Effector memory CD4-positive, alpha-beta T cell (primary cell): ENCODE results near the gene RGL1.

Experiments
- DNase-seq, 3 donors: peaks; one replicate each; pipeline ENCODE4 v3.0.0-alpha.2; 2020
- H3K27ac ChIP-seq: 2 replicates; pipeline ENCODE4 v1.7.0; 2013; ENCODE audit warnings: mild to moderate bottlenecking, low read length, moderate library complexity; ENCODE audit not compliant: insufficient read depth, poor library complexity, severe bottlenecking
- H3K27me3 ChIP-seq: replicated peaks from 2 replicates; pipeline ENCODE4 v1.7.0; 2013; ENCODE audit warnings: mild to moderate bottlenecking, low read length; ENCODE audit not compliant: insufficient read depth, control insufficient read depth, poor library complexity, severe bottlenecking
- H3K36me3 ChIP-seq: 2 replicates; pipeline ENCODE4 v1.7.0; 2013; ENCODE audit warnings: mild to moderate bottlenecking, low read length, moderate library complexity; ENCODE audit not compliant: control insufficient read depth, insufficient read depth
- H3K4me1 ChIP-seq: 2 replicates; pipeline ENCODE4 v1.7.0; 2013; ENCODE audit warnings: low read length, mild to moderate bottlenecking; ENCODE audit not compliant: control insufficient read depth, insufficient read depth, poor library complexity, severe bottlenecking
- H3K4me3 ChIP-seq: 2 replicates; pipeline ENCODE4 v1.7.0; 2013; ENCODE audit warnings: low read length, low read depth, mild to moderate bottlenecking; ENCODE audit not compliant: insufficient read depth, poor library complexity, severe bottlenecking
- H3K9me3 ChIP-seq: 2 replicates; pipeline ENCODE4 v1.7.0; 2013; ENCODE audit warnings: mild to moderate bottlenecking, low read length, moderate library complexity; ENCODE audit not compliant: control insufficient read depth

RGL1 gene

DNA sequence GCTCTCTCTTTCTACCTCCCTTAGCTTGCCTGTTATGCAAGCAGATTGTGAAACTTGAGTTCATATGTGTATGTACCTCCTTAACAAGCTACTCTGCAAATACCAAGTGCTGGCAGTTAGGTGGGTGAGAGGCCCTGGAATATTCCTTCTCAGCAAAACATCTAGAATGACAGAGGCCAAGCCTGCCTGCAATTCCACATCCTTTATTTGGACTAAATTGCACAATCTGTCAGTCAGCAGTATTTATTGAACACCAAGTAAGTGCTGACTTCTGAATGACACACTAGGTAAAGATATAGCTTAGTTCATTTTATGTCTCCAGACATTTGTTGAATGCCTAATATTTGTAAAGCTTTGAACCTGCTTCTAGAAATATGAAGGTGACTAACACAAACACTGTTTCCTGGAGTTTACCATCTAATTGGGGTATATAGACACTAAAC lies 87.5 kb downstream of the RGL1 start:
- H3K36me3 ChIP-seq, result no peaks in the 10 kb centered on the region
- no peak for DNase-seq
- H3K4me1 ChIP-seq, result peaks cover 16% of the 10 kb centered on the region
- no peak overlapping the region for H3K27ac ChIP-seq
- H3K9me3 ChIP-seq, result no peaks in the 10 kb centered on the region
- H3K4me3 ChIP-seq, result no peak overlapping the region
- no peaks in the 10 kb centered on the region for H3K27me3 ChIP-seq

GRCh38 chr1:183893561-183894289 lies 88.8 kb downstream of the RGL1 start:
- no peaks in the 10 kb centered on the region for H3K9me3 ChIP-seq
- no peak overlapping the region for H3K27ac ChIP-seq
- no peaks in the 10 kb centered on the region for H3K36me3 ChIP-seq

GRCh38 chr1:183894290-183894565 lies 89.3 kb downstream of the RGL1 start:
- H3K27me3 ChIP-seq, result no peaks in the 10 kb centered on the region
- no peak for DNase-seq
- H3K9me3 ChIP-seq, result no peaks in the 10 kb centered on the region
- peaks cover 2% of the 10 kb centered on the region for H3K4me1 ChIP-seq
- H3K36me3 ChIP-seq, result no peaks in the 10 kb centered on the region
- H3K4me3 ChIP-seq, result no peak overlapping the region
- no peak overlapping the region for H3K27ac ChIP-seq

More at GRCh38 chr1:183893561-183894289, 88.8 kb downstream of the RGL1 start:
- no peak overlapping the region for H3K4me3 ChIP-seq
- H3K4me1 ChIP-seq, result peaks cover 6% of the 10 kb centered on the region
- H3K27me3 ChIP-seq, result no peaks in the 10 kb centered on the region
- DNase-seq, result no peak

- no peak for DNase-seq
- H3K36me3 ChIP-seq, result no peaks in the 10 kb centered on the region
- no peaks in the 10 kb centered on the region for H3K4me1 ChIP-seq
- H3K27ac ChIP-seq, result no peak overlapping the region
- H3K9me3 ChIP-seq, result no peaks in the 10 kb centered on the region
- no peak overlapping the region for H3K4me3 ChIP-seq
- no peaks in the 10 kb centered on the region for H3K27me3 ChIP-seq
Measured at GRCh38 chr1:183896466-183897048, 91.6 kb downstream of the RGL1 start.

DNA sequence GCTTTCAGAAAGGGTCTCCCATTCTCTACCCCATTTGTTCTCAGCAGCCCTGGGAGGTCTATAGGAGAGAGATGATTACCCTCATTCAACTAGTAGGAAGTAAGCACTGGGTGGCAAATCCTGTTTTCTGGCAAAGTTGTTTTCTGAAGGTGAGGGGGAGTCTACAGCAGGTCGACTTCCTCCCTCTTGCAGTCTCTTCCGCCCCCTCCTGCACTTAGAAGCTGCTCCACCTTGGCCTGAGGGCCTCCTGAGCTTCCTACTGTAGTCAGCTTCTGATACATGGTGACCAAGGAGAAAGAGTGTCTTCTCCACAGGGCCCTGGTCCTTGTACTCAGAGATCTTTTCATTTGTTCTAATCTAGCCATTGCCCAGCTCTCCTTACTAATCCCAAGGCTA lies 93.1 kb downstream of the RGL1 start:
- Histone ChIP-seq H3K4me1 (no peaks in the 10 kb centered on the region), H3K27me3 (no peaks in the 10 kb centered on the region), H3K36me3 (no peaks in the 10 kb centered on the region), H3K9me3 (no peaks in the 10 kb centered on the region), H3K27ac (no peak overlapping the region), H3K4me3 (no peak overlapping the region)
- DNase-seq, result no peak

GRCh38 chr1:183898610-183899009 lies 93.7 kb downstream of the RGL1 start:
- no peak for DNase-seq
- Histone ChIP-seq H3K4me3 (no peak overlapping the region), H3K4me1 (no peaks in the 10 kb centered on the region)

DNA sequence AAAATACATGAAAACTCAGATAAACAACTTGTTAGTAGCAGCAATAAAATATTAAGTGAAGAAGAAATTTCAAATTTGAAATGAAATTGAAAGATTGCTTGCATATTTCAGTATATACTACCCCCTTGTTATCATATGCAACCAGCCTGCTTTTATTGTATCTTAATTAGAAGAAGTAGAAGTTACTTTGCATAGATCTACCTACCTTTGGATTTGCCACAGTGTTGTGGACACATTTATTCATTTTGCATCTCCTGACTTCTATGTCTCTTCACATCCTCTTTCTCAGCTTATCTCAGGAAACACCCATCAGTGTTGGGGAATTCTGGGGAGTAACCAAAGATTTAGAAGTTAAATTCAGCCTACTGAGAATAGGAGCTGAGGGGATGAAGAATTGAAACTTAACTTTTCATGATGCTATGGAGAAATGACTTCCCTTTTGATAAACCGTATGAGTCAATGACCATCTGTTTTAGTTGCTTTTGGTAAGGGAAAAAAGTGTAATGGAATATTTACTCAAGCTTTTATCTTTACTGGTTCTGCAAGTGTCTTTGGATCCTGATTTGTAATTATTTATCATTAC lies 96.9 kb downstream of the RGL1 start:
- no peaks in the 10 kb centered on the region for H3K9me3 ChIP-seq
- no peaks in the 10 kb centered on the region for H3K4me1 ChIP-seq
- no peak overlapping the region for H3K27ac ChIP-seq
- H3K4me3 ChIP-seq, result no peak overlapping the region
- DNase-seq, result no peak
- H3K36me3 ChIP-seq, result no peaks in the 10 kb centered on the region
- no peaks in the 10 kb centered on the region for H3K27me3 ChIP-seq

More at GRCh38 chr1:183898610-183899009, 93.7 kb downstream of the RGL1 start:
- no peaks in the 10 kb centered on the region for H3K27me3 ChIP-seq
- no peak overlapping the region for H3K27ac ChIP-seq
- no peaks in the 10 kb centered on the region for H3K9me3 ChIP-seq
- H3K36me3 ChIP-seq, result no peaks in the 10 kb centered on the region

DNA sequence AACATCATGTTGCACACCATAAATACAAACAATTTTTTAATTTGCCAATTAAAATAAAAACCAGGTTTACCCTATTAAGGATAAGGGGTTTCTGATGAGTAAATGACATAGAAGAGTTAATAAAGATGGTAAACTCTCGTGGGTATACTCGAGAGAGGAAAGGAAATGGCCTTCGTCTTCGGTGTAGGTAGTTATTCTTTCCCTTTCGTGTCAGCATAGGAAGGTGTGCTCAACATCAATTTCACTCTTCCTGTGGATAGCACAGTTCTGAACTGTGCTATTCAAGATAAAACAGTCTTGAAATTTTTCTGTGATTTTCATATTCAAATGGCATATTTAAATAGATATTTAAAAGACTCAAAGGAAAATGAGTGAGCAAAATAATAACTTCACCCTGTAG lies 98.2 kb downstream of the RGL1 start:
- no peak for DNase-seq
- H3K36me3 ChIP-seq, result no peaks in the 10 kb centered on the region
- no peak overlapping the region for H3K4me3 ChIP-seq
- H3K4me1 ChIP-seq, result no peaks in the 10 kb centered on the region
- H3K9me3 ChIP-seq, result no peaks in the 10 kb centered on the region
- no peak overlapping the region for H3K27ac ChIP-seq
- H3K27me3 ChIP-seq, result no peaks in the 10 kb centered on the region

DNA sequence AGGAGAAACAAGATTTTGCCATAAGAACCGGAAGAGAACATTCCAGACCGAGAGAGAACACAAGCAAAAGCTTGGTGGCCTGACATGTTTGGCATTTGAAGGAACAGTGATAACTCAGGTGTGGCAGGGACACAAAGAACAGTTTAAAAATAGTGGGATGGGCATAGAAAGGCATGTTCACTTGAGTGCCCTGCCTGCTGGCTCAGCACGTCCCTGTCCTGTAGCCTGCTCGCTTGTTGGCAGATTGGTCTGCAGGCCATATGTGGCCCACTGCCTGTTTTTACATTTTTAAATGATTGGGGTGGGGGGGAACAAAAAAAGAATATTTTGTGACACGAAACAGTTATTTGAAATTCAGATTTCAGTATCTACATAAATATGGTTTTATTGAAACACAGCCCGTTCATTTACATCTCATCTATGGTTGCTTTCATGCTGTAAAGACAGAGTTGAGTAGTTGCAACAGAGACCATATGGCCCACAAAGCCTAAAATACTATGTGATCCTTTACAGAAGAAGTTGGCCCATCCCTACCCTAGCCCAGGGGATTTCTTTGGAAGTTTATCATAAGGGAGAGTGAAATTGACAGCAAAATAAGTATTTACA lies 100.7 kb downstream of the RGL1 start:
- H3K4me3 ChIP-seq, result no peak overlapping the region
- no peaks in the 10 kb centered on the region for H3K36me3 ChIP-seq
- DNase-seq, result no peak
- H3K27me3 ChIP-seq, result no peaks in the 10 kb centered on the region
- no peaks in the 10 kb centered on the region for H3K9me3 ChIP-seq
- no peaks in the 10 kb centered on the region for H3K4me1 ChIP-seq
- no peak overlapping the region for H3K27ac ChIP-seq

DNA sequence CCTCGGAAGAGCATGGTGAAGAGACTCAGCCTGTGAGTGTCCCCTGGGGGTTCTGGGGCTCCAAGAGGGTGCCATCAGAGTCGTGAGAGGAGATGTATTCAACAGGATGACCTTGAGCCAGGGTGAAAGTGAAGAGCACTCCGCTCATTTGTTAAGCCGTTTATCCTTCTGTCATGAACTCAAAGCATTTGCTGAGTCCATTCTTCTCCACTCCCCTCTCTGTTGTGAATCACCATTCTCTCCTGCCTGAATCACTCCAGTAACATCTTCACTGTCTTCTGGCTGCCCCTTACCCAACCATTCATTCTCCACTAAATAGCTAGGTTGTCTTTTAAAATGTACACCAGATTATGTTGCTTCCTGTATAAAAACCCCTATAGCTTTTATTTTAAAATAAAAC lies 102.2 kb downstream of the RGL1 start:
- H3K27ac ChIP-seq, result no peak overlapping the region
- H3K4me3 ChIP-seq, result no peak overlapping the region
- H3K27me3 ChIP-seq, result no peaks in the 10 kb centered on the region
- no peaks in the 10 kb centered on the region for H3K4me1 ChIP-seq
- no peaks in the 10 kb centered on the region for H3K36me3 ChIP-seq
- no peaks in the 10 kb centered on the region for H3K9me3 ChIP-seq
- DNase-seq, result no peak
